Right lobe of liver (tissue), 4 donors: Measurements from ENCODE around the gene C1orf87.

Experiments used
- POLR2A ChIP-seq: fragments of 450-650 bp; IDR thresholded peaks from one replicate; pipeline ENCODE4 v1.6.1; 2017; ENCODE audit warnings: antibody characterized with exemption, mild to moderate bottlenecking
- TF ChIP-seq, protein P1 (sequence below), 4 donors: fragments of 200-600 bp in 3 of 4; fragments of 450-650 bp in 1 of 4; IDR thresholded peaks; one replicate each; pipeline versions ENCODE4 v1.5.1 to v1.8.0; 2016 to 2022; ENCODE audit warnings: antibody characterized with exemption in 4 of 4, mild to moderate bottlenecking in 2 of 4
- donor health status: DM: no; HTN: no; CAD: no.
- donor health status: DM: no; HTN: no; CAD: no.
- donor health status: DM: no; HTN: yes; CAD: no.

DNA sequence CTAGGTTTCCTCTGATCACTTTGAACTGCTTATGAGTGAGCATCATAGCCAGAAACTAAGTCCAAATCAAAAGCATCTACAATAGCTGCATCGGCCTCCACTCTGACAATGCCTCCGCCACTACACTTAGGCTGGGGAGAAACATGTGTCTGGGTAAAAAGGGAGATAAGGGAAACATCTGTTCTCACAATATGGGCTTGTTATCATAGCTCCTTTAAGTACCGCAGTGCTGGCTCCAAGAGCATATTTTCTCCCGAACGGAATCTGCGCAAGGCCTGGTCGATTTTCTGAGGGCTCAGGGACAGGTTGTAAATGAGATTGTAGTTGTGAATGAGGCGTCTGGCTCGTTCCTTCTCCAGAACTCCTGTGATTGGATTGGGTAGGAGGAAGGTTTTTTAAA is 83.1 kb downstream of the C1orf87 start:
- TF ChIP-seq, protein P1, sequence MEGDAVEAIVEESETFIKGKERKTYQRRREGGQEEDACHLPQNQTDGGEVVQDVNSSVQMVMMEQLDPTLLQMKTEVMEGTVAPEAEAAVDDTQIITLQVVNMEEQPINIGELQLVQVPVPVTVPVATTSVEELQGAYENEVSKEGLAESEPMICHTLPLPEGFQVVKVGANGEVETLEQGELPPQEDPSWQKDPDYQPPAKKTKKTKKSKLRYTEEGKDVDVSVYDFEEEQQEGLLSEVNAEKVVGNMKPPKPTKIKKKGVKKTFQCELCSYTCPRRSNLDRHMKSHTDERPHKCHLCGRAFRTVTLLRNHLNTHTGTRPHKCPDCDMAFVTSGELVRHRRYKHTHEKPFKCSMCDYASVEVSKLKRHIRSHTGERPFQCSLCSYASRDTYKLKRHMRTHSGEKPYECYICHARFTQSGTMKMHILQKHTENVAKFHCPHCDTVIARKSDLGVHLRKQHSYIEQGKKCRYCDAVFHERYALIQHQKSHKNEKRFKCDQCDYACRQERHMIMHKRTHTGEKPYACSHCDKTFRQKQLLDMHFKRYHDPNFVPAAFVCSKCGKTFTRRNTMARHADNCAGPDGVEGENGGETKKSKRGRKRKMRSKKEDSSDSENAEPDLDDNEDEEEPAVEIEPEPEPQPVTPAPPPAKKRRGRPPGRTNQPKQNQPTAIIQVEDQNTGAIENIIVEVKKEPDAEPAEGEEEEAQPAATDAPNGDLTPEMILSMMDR (IDR thresholded peaks at IDR 0.05) = no peak
- TF ChIP-seq POLR2A = no peak
